IMR-90 (cell line): ENCODE results near the gene DHRS7B. TPM values are rescaled to one million over a fixed set of nuclear protein-coding genes. Genes with fewer than 3 reads are reported as not detected.

ENCODE experiments used
- ATAC-seq: fragments of 200-7000 bp; cut with Tn5 transposase; 2 replicates; pipeline ENCODE4 v1.9.1; 2020; ENCODE audit warnings: low read depth, mild to moderate bottlenecking, moderate library complexity
- BruUV-seq: library from RNA; stranded (reverse); fragments of 400-500 nt; replicated peaks from 2 replicates; lab custom pipeline; 2021; lab: Mats Ljungman, UMichigan
- CTCF ChIA-PET: fragments of 300-600 bp; formaldehyde crosslinking; extraction: SDS; loops from one replicate; lab custom pipeline; 2021; ENCODE audit warnings: antibody characterized with exemption; lab: Yijun Ruan, JAX
- POLR2A ChIA-PET: fragments of 300-600 bp; sonication (Branson Sonifier 250); formaldehyde crosslinking; loops from one replicate; lab custom pipeline; 2022; ENCODE audit warnings: antibody characterized with exemption; ENCODE audit not compliant: unreplicated experiment; lab: Charles Lee
- DNase-seq: peaks from one replicate; pipeline ENCODE4 v3.0.0; 2013
- H2AFZ ChIP-seq: replicated peaks from 2 replicates; pipeline ENCODE3; 2013; ENCODE audit warnings: low read length, mild to moderate bottlenecking; ENCODE audit not compliant: poor library complexity
- H2AK5ac ChIP-seq: 2 replicates; pipeline ENCODE4 v1.6.1; 2013; ENCODE audit warnings: low read depth, low read length, inconsistent platforms
- H2AK9ac ChIP-seq: replicated peaks from 2 replicates; pipeline ENCODE3; 2013; ENCODE audit warnings: mild to moderate bottlenecking, low read depth, low read length, moderate library complexity; ENCODE audit not compliant: poor library complexity
- H2BK120ac ChIP-seq: 2 replicates; pipeline ENCODE4 v1.6.1; 2013; ENCODE audit warnings: low read depth, low read length, inconsistent platforms
- H2BK15ac ChIP-seq: 3 replicates; pipeline ENCODE4 v1.6.1; 2013; ENCODE audit warnings: low read depth, low read length, inconsistent platforms
- H2BK20ac ChIP-seq: 2 replicates; pipeline ENCODE4 v1.6.1; 2013; ENCODE audit warnings: low read depth, mild to moderate bottlenecking, inconsistent platforms, low read length, moderate library complexity
- H2BK5ac ChIP-seq: 2 replicates; pipeline ENCODE4 v1.6.1; 2013; ENCODE audit warnings: mild to moderate bottlenecking, low read depth, low read length, inconsistent platforms; ENCODE audit not compliant: poor library complexity, severe bottlenecking
- H3K14ac ChIP-seq: replicated peaks from 2 replicates; pipeline ENCODE4 v1.6.1; 2013; ENCODE audit warnings: low read depth, low read length, inconsistent platforms
- H3K18ac ChIP-seq: 2 replicates; pipeline ENCODE4 v1.6.1; 2013; ENCODE audit warnings: low read depth, low read length, control low read depth
- H3K23ac ChIP-seq: 2 replicates; pipeline ENCODE4 v1.6.1; 2013; ENCODE audit warnings: low read depth, low read length, inconsistent platforms
- H3K27ac ChIP-seq: 2 replicates; pipeline ENCODE4 v1.5.1; 2013; ENCODE audit warnings: mild to moderate bottlenecking, control low read depth, low read length; ENCODE audit not compliant: insufficient read depth
- H3K27me3 ChIP-seq: 2 replicates; pipeline ENCODE4 v1.6.1; 2013; ENCODE audit warnings: low read length; ENCODE audit not compliant: control insufficient read depth, insufficient read depth
- H3K36me3 ChIP-seq: 2 replicates; pipeline ENCODE4 v1.6.1; 2013; ENCODE audit warnings: low read length, mixed read lengths; ENCODE audit not compliant: control insufficient read depth, insufficient read depth
- H3K4ac ChIP-seq: 2 replicates; pipeline ENCODE4 v1.6.1; 2013; ENCODE audit warnings: low read depth, low read length, inconsistent platforms
- H3K4me1 ChIP-seq: 2 replicates; pipeline ENCODE4 v1.6.1; 2013; ENCODE audit warnings: low read length, mixed read lengths; ENCODE audit not compliant: control insufficient read depth, insufficient read depth
- H3K4me2 ChIP-seq: 2 replicates; pipeline ENCODE4 v1.6.1; 2013; ENCODE audit warnings: low read depth, mild to moderate bottlenecking, control low read depth, low read length, moderate library complexity
- H3K4me3 ChIP-seq: 2 replicates; pipeline ENCODE4 v1.5.1; 2013; ENCODE audit warnings: low read depth, mild to moderate bottlenecking, control low read depth, low read length, moderate library complexity; ENCODE audit not compliant: insufficient read depth
- H3K56ac ChIP-seq: 2 replicates; pipeline ENCODE4 v1.6.1; 2013; ENCODE audit warnings: low read length, inconsistent platforms; ENCODE audit not compliant: insufficient read depth; ENCODE audit errors: extremely low read depth
- H3K79me1 ChIP-seq, 2 experiments: 2 replicates each; pipeline ENCODE4 v1.6.1; 2013; ENCODE audit warnings: low read length in 2 of 2, inconsistent platforms in 1 of 2, low read depth in 1 of 2
- H3K9ac ChIP-seq: 2 replicates; pipeline ENCODE4 v1.6.1; 2013; ENCODE audit warnings: low read depth, low read length, control low read depth
- H3K9me1 ChIP-seq: 2 replicates; pipeline ENCODE4 v1.6.1; 2013; ENCODE audit warnings: low read length, inconsistent platforms; ENCODE audit not compliant: insufficient read depth
- H3K9me3 ChIP-seq: 2 replicates; pipeline ENCODE4 v1.6.1; 2013; ENCODE audit warnings: low read length; ENCODE audit not compliant: control insufficient read depth, insufficient read depth
- H4K20me1 ChIP-seq: 2 replicates; pipeline ENCODE4 v1.6.1; 2013; ENCODE audit warnings: low read length, inconsistent platforms; ENCODE audit not compliant: insufficient read depth
- H4K5ac ChIP-seq: 2 replicates; pipeline ENCODE4 v1.6.1; 2013; ENCODE audit warnings: mild to moderate bottlenecking, low read depth, low read length, control low read depth
- H4K8ac ChIP-seq, 2 experiments: 2 replicates each; pipeline ENCODE4 v1.6.1; 2013; ENCODE audit warnings: low read depth in 2 of 2, low read length in 2 of 2, control low read depth in 1 of 2, inconsistent platforms in 1 of 2
- H4K91ac ChIP-seq: 2 replicates; pipeline ENCODE4 v1.6.1; 2013; ENCODE audit warnings: low read depth, low read length, inconsistent platforms; ENCODE audit not compliant: insufficient read depth
- BHLHE40 ChIP-seq: fragments of 150-350 bp; IDR thresholded peaks from 2 replicates; pipeline ENCODE4 v1.6.1; 2016; ENCODE audit warnings: mild to moderate bottlenecking, low read depth, low read length
- CEBPB ChIP-seq: IDR thresholded peaks from 2 replicates; pipeline ENCODE4 v1.6.1; 2012; ENCODE audit warnings: low read depth, low read length, improper control_type of control experiment
- CHD1 ChIP-seq: IDR thresholded peaks from 2 replicates; pipeline ENCODE4 v1.6.1; 2012; ENCODE audit warnings: low read depth, low read length, improper control_type of control experiment
- FOS ChIP-seq: fragments of 150-350 bp; IDR thresholded peaks from 2 replicates; pipeline ENCODE4 v1.6.1; 2016; ENCODE audit warnings: low read depth, low read length
- MAFK ChIP-seq: IDR thresholded peaks from 2 replicates; pipeline ENCODE4 v1.6.1; 2012; ENCODE audit warnings: low read depth, low read length, improper control_type of control experiment
- MAZ ChIP-seq: IDR thresholded peaks from 2 replicates; pipeline ENCODE4 v1.6.1; 2012; ENCODE audit warnings: low read depth, mild to moderate bottlenecking, low read length, improper control_type of control experiment, moderate library complexity, borderline replicate concordance
- MXI1 ChIP-seq: IDR thresholded peaks from 2 replicates; pipeline ENCODE4 v1.6.1; 2012; ENCODE audit warnings: low read depth, mild to moderate bottlenecking, low read length, moderate library complexity, borderline replicate concordance
- NFE2L2 ChIP-seq: fragments of 150-350 bp; IDR thresholded peaks from 2 replicates; pipeline ENCODE4 v1.6.1; 2016; ENCODE audit warnings: low read depth, mild to moderate bottlenecking, low read length
- POLR2A ChIP-seq: IDR thresholded peaks from 2 replicates; pipeline ENCODE4 v1.6.1; 2012; ENCODE audit warnings: mild to moderate bottlenecking, low read depth, low read length
- RAD21 ChIP-seq: IDR thresholded peaks from 2 replicates; pipeline ENCODE4 v1.6.1; 2012; ENCODE audit warnings: low read length, improper control_type of control experiment
- RCOR1 ChIP-seq: IDR thresholded peaks from 2 replicates; pipeline ENCODE4 v1.6.1; 2012; ENCODE audit warnings: mild to moderate bottlenecking, low read length, improper control_type of control experiment; ENCODE audit not compliant: insufficient replicate concordance
- RFX5 ChIP-seq: IDR thresholded peaks from 2 replicates; pipeline ENCODE4 v1.8.0; 2012; ENCODE audit warnings: low read depth, mild to moderate bottlenecking, low read length, moderate library complexity
- SMC3 ChIP-seq: fragments of 150-350 bp; IDR thresholded peaks from 2 replicates; pipeline ENCODE4 v1.6.1; 2016; ENCODE audit warnings: low read depth, mild to moderate bottlenecking, antibody characterized with exemption, low read length, moderate library complexity
- WGBS, 2 experiments: methylation state at CpG; one replicate each; pipeline versions ENCODE4 v1.1.5 to v1.1.7; 2013; ENCODE audit warnings: missing lambda C conversion rate in 2 of 2; ENCODE audit not compliant: insufficient read length in 1 of 2; ENCODE audit errors: extremely low coverage in 2 of 2; 5-methylcytosine and 5-hydroxymethylcytosine counted together
- dilution Hi-C: fragments of 300-500 bp; cut with HindIII; formaldehyde crosslinking; loops from one replicate; pipeline ENCODE4 v1.14.3; 2018; ENCODE audit warnings: low sequenced_read_pairs; ENCODE audit not compliant: unreplicated experiment
- in situ Hi-C: fragments of 300-500 bp; cut with MboI; formaldehyde crosslinking; loops from 3 replicates; pipeline ENCODE4 v1.14.3; 2019; ENCODE audit warnings: low sequenced_read_pairs, inconsistent platforms, mixed read lengths
- intact Hi-C: fragments of 100-400 bp; cut with micrococcal nuclease; formaldehyde crosslinking; loops from 2 replicates; pipeline ENCODE4 v1.10.0; 2022
- polyA plus RNA-seq, 3 experiments: library from polyadenylated mRNA; depleted of rRNA; stranded (reverse); fragments of >200 nt; gene quantifications; 2 replicates each; pipeline ENCODE4 v1.2.3, GENCODE V29; 2012; ENCODE audit warnings: low replicate concordance in 1 of 3
- total RNA-seq: library from RNA; depleted of rRNA; stranded (reverse); fragments of >200 nt; gene quantifications from 2 replicates; pipeline ENCODE4 v1.2.3, GENCODE V29; 2012
- TF ChIP-seq, protein P1 (sequence below): conservative IDR thresholded peaks from 2 replicates; pipeline ENCODE4 v1.5.1; 2012; ENCODE audit warnings: mild to moderate bottlenecking, low read depth, low read length, improper control_type of control experiment
- TF ChIP-seq, protein P2 (sequence below): fragments of 150-350 bp; IDR thresholded peaks from 2 replicates; pipeline ENCODE4 v1.6.1; 2016; ENCODE audit warnings: low read depth, mild to moderate bottlenecking, low read length, moderate library complexity, borderline replicate concordance
- TF ChIP-seq, protein P3 (sequence below): fragments of 150-350 bp; IDR thresholded peaks from 2 replicates; pipeline ENCODE4 v1.6.1; 2017; ENCODE audit warnings: mild to moderate bottlenecking, antibody characterized with exemption, low read length, low read depth

The DHRS7B gene
- total and polyA plus RNA-seq, 2 of the 4 experiments (the other 2 are of a cell fraction) = 24.4 to 34.4 TPM

DNA sequence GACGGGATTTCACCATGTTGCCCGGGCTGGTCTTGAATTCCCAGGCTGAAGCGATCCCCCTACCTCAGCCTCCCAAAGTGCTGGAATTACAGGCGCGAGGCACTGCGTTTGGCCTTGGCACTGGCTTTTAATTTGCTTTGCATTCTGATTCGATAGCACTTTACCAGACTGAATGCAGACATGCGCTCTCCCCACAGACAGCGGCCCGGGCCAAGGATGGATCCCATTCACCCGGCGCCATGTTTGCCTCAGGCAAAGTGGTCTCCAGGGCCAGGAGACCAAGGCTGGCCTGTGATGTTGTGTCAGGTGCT, 41.7 kb downstream of the DHRS7B start:
- no peak overlapping the region for H4K91ac ChIP-seq
- CTCF ChIA-PET = no interaction called here
- DNase-seq = no peak
- H3K79me1 ChIP-seq = peaks cover 18 to 20% of the 10 kb centered on the region in 2 experiments
- H3K4me2 ChIP-seq = no peak overlapping the region
- TF ChIP-seq MAFK = no peak
- no peak for TF ChIP-seq SMC3
- no peak for TF ChIP-seq CHD1
- TF ChIP-seq, protein P1, sequence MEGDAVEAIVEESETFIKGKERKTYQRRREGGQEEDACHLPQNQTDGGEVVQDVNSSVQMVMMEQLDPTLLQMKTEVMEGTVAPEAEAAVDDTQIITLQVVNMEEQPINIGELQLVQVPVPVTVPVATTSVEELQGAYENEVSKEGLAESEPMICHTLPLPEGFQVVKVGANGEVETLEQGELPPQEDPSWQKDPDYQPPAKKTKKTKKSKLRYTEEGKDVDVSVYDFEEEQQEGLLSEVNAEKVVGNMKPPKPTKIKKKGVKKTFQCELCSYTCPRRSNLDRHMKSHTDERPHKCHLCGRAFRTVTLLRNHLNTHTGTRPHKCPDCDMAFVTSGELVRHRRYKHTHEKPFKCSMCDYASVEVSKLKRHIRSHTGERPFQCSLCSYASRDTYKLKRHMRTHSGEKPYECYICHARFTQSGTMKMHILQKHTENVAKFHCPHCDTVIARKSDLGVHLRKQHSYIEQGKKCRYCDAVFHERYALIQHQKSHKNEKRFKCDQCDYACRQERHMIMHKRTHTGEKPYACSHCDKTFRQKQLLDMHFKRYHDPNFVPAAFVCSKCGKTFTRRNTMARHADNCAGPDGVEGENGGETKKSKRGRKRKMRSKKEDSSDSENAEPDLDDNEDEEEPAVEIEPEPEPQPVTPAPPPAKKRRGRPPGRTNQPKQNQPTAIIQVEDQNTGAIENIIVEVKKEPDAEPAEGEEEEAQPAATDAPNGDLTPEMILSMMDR = no peak
- no peak for TF ChIP-seq MXI1
- TF ChIP-seq FOS = no peak
- no peak for TF ChIP-seq RFX5
- TF ChIP-seq, protein P2, sequence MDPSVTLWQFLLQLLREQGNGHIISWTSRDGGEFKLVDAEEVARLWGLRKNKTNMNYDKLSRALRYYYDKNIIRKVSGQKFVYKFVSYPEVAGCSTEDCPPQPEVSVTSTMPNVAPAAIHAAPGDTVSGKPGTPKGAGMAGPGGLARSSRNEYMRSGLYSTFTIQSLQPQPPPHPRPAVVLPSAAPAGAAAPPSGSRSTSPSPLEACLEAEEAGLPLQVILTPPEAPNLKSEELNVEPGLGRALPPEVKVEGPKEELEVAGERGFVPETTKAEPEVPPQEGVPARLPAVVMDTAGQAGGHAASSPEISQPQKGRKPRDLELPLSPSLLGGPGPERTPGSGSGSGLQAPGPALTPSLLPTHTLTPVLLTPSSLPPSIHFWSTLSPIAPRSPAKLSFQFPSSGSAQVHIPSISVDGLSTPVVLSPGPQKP = no peak
- TF ChIP-seq RCOR1 = no peak
- TF ChIP-seq BHLHE40 = no peak
- no peak for TF ChIP-seq POLR2A
- no peak for TF ChIP-seq CEBPB
- TF ChIP-seq, protein P3, sequence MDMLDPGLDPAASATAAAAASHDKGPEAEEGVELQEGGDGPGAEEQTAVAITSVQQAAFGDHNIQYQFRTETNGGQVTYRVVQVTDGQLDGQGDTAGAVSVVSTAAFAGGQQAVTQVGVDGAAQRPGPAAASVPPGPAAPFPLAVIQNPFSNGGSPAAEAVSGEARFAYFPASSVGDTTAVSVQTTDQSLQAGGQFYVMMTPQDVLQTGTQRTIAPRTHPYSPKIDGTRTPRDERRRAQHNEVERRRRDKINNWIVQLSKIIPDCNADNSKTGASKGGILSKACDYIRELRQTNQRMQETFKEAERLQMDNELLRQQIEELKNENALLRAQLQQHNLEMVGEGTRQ = no peak
- no peak for TF ChIP-seq NFE2L2
- no peak for TF ChIP-seq RAD21
- TF ChIP-seq MAZ = no peak
- no peak overlapping the region for H4K5ac ChIP-seq
- H3K23ac ChIP-seq = no peak overlapping the region
- H2BK5ac ChIP-seq = no peak overlapping the region
- no peak overlapping the region for H2AK9ac ChIP-seq
- no peak overlapping the region for H3K56ac ChIP-seq
- H2BK20ac ChIP-seq = no peak overlapping the region
- H3K36me3 ChIP-seq = peaks cover 3% of the 10 kb centered on the region; the same call in 1 of the 2 replicates
- WGBS, 2 experiments = 99% methylated on average over 9 of the region's 12 CpGs; no CpG with 5 or more reads in 1 of the 2 experiments
- ATAC-seq = no peak
- BruUV-seq = no TSS peak
- H4K8ac ChIP-seq = no peak overlapping the region
- peaks cover 13% of the 10 kb centered on the region for H3K4me1 ChIP-seq
- in situ Hi-C loops (no loop called here), dilution Hi-C loops (no loop called here), intact Hi-C loops (loop anchor here (5.0 kb wide), 1 partner anchor 44 kb away; the partner anchor contains the start of gene TMEM11)
- H3K27ac ChIP-seq = no peak overlapping the region
- H2BK15ac ChIP-seq = no peak overlapping the region
- H3K9me1 ChIP-seq = peaks cover 12% of the 10 kb centered on the region; the same call in 1 of the 2 replicates
- H3K9ac ChIP-seq = no peak overlapping the region
- no peak overlapping the region for H3K4me3 ChIP-seq
- H4K20me1 ChIP-seq = no peaks in the 10 kb centered on the region
- H2AK5ac ChIP-seq = no peak overlapping the region
- POLR2A ChIA-PET = no interaction called here
- H3K9me3 ChIP-seq = no peaks in the 10 kb centered on the region
- H2AFZ ChIP-seq = no peak overlapping the region
- H3K4ac ChIP-seq = no peak overlapping the region
- no peak overlapping the region for H2BK120ac ChIP-seq
- H3K14ac ChIP-seq = no peak overlapping the region
- H3K27me3 ChIP-seq = no peaks in the 10 kb centered on the region
- H3K18ac ChIP-seq = no peak overlapping the region
